SKM-1 (cell line): Measurements from ENCODE around the gene MFN1.

Experiments used
- DNase-seq: peaks from one replicate; lab custom pipeline; 2025; ENCODE audit not compliant: unreplicated experiment; lab: John Stamatoyannopoulos, UW

Gene MFN1

GRCh38 chr3:179336345-179336929, 11.1 kb upstream of the MFN1 start:
- no peak for DNase-seq

GRCh38 chr3:179348325-179349013, 960 bp downstream of the MFN1 start:
- DNase-seq: peak; percentile 54

GRCh38 chr3:179355996-179356395, 8.5 kb downstream of the MFN1 start:
- DNase-seq: no peak

DNA sequence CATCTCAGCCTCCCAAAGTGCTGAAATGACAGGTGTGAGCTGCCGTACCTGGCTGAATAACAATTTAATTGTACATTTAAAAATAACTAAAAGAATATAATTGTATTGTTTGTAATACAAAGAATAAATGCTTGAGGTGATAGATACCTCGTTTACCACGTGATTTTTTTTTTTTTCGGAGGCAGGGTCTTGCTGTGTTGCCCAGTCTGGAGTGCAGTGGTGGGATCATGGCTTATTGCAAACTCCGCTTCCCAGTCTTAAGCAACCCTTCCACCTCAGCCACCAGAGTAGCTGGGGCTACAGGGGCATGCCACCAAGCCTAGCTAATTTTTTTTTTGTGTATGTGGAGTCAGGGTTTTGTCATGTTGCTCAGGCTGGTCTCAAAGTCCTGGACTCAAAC, 15.8 kb downstream of the MFN1 start:
- DNase-seq: no peak

GRCh38 chr3:179369621-179370020, 22.1 kb downstream of the MFN1 start:
- no peak for DNase-seq

- no peak for DNase-seq
Measured at GRCh38 chr3:179373938-179374337, 26.4 kb downstream of the MFN1 start.

- no peak for DNase-seq
Measured at GRCh38 chr3:179375091-179375999, 27.8 kb downstream of the MFN1 start.

GRCh38 chr3:179376474-179376873, 29.0 kb downstream of the MFN1 start:
- no peak for DNase-seq

GRCh38 chr3:179391906-179392305, 44.4 kb downstream of the MFN1 start:
- DNase-seq: no peak

- DNase-seq: no peak
Measured at GRCh38 chr3:179398574-179399231, 51.2 kb downstream of the MFN1 start.

GRCh38 chr3:179401561-179401960, 54.1 kb downstream of the MFN1 start:
- no peak for DNase-seq

- DNase-seq: no peak
Measured at GRCh38 chr3:179402963-179403362, 55.5 kb downstream of the MFN1 start.

- no peak for DNase-seq
Measured at GRCh38 chr3:179404307-179404706, 56.8 kb downstream of the MFN1 start.

DNA sequence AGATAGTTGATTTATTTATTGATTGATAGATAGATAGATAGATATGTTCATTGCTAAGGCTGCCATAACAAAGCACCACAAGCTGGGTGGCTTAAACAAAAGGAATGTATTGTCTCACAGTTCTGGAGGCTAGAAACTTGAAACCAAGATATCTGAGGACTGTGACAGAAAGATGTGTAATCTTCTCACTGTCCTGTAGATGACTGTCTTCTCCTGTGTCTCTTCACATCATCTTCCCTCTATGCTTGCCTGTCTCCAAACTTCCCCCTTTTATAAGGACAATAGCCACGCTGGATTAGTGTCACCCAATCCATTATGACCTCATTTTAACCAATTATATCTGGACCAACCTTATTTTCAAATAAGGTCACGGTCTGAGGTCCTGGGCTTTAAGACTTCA, 62.8 kb downstream of the MFN1 start:
- DNase-seq: no peak

- no peak for DNase-seq
Measured at GRCh38 chr3:179410999-179411398, 63.5 kb downstream of the MFN1 start.

- no peak for DNase-seq
Measured at GRCh38 chr3:179414804-179415203, 67.3 kb downstream of the MFN1 start.

DNA sequence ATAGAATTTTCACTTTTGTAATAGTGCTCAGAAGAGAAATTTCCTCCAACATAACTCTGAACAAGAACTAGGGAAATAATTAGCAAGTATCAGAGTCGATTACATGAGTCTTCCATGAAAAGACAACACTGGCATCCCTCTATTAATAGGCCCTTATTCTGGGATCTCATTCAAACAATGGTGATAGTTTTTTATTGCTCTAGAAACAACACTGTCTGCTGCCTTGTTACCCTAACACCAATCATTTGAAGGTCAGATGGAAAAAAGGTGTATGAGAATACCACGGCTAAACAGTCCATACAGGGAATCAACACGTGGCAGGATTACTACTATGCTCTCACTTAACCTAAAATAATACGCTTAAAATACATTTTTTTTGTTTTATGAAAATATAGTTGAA, 67.9 kb downstream of the MFN1 start:
- DNase-seq: no peak

DNA sequence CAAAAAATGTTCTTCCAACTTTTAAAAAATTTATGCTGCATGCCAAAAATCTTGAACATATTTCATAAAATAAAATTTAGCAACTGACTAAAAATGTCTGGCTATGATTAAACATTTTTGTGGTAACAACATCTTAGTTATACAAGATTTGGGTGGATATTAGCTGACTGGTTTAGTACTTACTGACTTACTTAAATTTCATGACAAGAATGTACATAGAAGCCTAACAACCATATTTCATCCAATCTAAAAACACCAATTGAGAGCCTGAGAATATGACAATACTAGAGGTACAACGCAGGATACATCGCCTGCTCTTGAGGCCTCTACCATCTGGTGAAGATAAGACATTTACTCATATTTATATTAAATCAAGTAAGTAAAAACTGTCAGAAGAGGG, 69.2 kb downstream of the MFN1 start:
- no peak for DNase-seq

- DNase-seq: no peak
Measured at GRCh38 chr3:179418610-179419009, 71.1 kb downstream of the MFN1 start.

DNA sequence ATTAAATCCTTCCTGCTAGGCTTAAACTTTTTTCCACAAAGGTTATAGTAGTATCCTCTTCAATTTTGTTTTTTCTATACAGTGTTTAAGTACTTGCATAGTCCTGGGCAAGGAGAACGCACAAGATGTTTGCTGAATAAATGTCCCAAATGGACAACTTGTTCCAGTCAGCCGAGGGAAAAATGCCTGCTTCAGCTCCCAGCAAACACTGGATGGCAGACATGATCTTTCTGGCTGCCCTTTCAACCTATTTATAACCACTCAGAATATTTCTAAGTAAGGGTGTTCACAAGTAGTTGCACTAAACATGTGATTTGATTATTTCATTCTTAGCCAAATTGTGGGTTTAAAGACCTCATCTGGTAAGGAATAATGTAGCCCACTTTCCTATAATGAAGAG, 74.0 kb downstream of the MFN1 start:
- DNase-seq: no peak

DNA sequence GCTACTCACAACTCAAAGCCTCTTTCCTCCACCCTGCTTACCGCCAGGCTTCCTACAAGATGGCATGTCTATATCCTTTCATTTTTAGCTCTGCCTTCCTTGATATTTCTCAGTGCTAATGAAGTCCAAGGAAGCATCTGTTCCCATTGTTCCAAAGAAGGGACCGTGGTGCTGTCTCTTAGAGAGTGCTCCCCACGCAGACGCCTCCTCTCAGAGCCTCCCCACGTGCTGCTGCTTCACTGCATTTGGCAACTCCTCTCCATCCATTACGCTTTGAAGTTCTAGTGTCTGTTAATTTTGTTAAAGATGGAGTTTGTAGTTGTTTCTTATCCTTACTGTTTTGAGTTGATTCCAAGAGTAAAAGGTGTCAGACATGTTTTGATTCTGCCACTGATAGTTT, 77.6 kb downstream of the MFN1 start:
- DNase-seq: no peak
